HuH-7 (cell line): ENCODE results near the gene MAFG.
"Not testable (repeated sequence)": the region's sequence is repeated elsewhere in the genome, so short reads cannot be mapped to it uniquely, and the experiment has no call there.

Source experiments
- DNase-seq: peaks from one replicate; pipeline ENCODE4 v3.0.0; 2011; ENCODE audit warnings: low spot score

Gene MAFG

GRCh38 chr17:81923302-81924260 lies 4.0 kb downstream of the MAFG start:
- DNase-seq, result no peak

DNA sequence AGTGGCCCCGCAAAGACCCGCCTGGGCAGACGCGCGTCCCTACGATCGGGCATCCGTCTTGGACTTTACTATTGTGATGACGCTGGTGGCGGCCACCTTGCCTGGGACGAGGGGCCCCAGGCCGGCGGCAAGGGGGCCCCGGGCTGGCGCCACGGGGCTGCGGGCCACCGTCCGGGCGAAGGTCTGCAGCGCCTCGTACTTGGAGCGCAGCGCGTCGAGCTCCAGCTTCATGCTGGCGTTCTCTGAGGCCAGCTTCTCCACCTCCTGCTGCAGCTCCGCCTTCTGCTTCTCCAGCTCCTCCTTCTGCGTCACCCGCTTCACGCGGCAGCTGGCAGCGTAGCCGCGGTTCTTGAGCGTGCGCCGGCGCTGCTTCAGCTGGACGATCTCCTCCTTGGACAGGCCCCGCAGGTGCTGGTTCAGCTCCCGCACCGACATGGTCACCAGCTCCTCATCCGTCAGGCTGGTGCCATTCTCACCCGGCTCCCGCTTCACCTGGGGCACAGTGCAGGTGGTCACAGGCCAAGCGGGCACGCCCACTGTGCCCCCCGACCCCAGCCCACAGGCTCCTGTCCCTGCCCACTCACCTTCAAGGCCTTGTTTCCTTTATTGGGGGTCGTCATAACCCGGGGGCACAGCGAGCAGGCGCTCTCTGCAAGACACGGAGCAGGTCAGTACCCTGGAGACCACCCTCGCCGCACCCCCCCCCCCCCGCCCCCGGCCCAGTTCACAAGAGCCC lies 4.8 kb downstream of the MAFG start:
- no peak for DNase-seq

DNA sequence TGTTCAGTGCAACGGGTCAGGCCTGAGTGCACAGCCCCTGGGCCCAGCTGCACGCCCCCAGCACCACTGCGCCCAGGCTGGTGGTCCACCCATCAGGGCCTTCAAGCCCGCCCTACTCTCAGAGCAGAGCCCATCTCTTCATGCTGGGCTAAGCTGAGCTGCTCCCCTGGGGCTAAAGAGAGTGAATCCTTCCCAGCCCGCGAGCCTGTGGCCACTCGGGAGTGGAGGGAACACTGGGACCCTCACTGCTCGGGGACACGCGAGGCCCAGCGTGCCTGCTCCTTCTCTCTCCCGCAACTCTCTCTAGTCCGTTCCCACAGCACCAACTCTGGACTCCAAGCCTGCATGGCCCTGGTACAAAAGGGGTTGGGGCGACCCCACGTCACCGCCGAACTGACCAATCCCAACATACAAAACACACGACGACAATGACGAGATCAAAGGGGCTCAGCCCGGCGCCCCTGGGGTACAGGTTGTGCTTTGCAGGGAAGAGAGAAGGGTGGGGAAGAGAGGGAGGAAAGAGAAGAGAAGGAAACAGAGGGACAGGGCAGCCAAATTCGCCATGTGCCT lies 5.5 kb downstream of the MAFG start:
- no peak for DNase-seq

GRCh38 chr17:81921537-81921862 lies 6.0 kb downstream of the MAFG start:
- no peak for DNase-seq

DNA sequence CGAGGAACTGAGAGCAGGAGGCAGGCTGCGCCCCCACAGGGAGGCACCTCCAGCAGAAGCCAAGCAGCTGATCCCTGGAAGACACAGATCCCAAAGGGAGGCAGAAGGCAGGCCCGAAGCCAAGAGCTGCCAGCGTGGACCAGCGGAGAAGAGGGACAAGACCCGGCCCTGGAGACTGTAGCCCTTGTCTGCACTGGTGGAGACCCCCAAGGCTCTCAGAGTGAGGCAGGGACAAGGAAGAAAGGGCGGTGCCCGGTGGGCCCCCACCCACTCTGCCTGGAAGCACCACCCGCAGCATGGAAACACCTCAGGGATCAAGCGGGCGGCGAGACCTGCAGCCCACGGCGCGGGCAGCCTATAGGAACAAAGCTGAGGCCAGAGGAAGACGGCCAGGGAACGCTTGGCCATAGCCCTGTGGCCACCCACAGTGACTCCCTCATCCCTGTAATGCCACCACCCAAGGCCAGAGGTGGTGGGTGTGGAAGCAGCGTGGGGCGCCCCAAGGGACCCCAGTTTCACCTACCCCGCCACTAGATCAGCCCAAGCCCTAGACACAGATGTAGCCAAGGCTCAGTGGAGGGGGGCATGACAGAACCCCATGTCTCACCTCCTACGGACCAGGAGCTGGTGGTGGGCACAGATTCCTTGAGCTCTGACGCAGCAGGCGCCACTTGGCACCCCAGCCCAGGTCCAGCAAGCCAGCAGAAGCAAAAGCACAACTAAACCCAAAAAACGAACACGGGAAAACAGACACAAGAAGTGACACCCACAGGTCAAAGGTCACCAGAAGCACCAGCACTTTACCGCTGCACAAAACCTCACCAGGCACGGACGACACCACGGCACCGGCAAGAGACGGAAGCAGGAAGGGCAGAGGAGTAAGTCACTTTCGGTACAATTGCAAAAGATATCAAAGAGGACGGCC lies 6.7 kb downstream of the MAFG start:
- no peak for DNase-seq

- no peak for DNase-seq
These were observed 8.5 kb downstream of the MAFG start for GRCh38 chr17:81918832-81919545.

DNA sequence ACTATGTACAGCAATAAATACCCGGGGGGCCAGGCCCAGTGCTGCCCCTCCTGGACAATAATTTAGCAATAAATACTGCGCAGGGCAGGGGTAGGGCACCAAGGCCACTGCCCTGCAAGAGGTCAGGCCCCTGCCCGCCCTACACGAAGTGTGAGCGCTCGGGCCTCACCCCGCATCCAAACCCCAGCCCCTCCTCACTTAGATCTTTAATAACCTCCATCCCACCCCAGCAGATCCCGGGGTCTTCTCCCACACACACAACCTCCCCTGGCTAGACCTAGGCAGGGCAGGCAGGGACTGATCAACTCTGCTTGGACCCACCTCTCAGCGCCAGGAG lies 9.2 kb downstream of the MAFG start:
- not testable (repeated sequence) for DNase-seq

- DNase-seq, result peak; percentile 99
These were observed 9.8 kb downstream of the MAFG start, which contains the start of gene SIRT7 for GRCh38 chr17:81917565-81918332. SIRT7 (minus strand) TSS chr17:81918176; CDS start chr17:81918131, 45 bp downstream.

- DNase-seq, result no peak
These were observed 11.1 kb downstream of the MAFG start for GRCh38 chr17:81916234-81917001.

- no peak for DNase-seq
These were observed 12.2 kb downstream of the MAFG start for GRCh38 chr17:81915331-81915730.

- no peak for DNase-seq
These were observed 13.3 kb downstream of the MAFG start for GRCh38 chr17:81914103-81914850.

DNA sequence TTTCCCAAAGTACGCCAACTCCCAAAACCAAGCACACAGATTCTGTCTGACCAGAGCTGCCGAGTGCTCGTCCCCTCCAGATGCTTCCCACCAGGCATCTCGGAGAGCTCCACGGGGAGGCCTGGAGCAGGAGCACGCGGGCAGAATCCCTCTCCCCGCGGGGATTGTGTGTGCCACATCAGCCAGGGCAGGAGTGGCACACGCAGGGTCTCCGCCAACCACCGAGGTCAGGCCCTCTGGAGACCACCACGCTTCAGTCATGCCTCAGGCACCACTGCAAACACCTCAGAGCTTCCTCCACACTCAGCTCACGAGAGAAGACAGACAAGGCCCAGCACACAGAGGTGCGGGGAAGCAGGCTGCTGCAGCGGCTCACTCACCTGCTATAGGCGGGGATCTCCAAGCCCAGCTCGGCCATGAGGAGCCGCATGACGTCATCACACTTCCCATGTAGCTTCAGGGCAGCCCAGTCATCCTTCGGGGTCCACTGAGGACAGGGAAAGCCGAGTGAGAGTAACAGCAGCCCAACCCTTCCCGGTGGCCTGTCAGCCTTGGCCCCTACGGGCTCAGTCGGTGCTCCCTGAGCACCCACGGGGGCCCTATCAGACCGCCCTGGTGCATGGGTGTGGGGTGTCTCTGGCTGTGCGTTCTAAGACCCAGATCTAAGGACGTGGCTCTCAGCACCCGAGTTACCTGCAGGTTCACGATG lies 14.0 kb downstream of the MAFG start:
- DNase-seq, result no peak

GRCh38 chr17:81912441-81913309 lies 14.9 kb downstream of the MAFG start:
- no peak for DNase-seq

DNA sequence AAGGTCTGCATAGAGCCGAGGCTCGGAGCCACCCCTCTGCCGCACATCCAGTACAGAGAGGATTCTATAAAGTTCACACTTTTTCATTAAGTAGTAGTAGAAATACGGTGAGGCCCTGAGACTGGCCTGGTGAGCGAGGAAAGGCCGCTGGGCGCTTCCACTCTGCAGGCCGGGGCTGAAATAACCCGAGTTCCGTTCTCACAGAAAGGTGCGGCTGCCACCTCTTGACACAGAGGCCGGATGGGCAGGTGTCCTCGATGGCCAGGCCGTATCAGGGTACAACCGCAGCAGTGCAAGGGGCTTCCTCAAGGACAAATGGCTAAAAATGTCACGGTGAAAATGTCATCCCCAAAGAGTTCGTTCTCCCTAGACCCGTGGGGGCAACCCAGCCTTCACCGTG lies 15.6 kb downstream of the MAFG start:
- no peak for DNase-seq

GRCh38 chr17:81911277-81911961 lies 16.1 kb downstream of the MAFG start, which contains the start of gene PCYT2:
PCYT2 (minus strand) TSS chr17:81911399; CDS start chr17:81911355, 44 bp downstream.
- peak; percentile 99 for DNase-seq

DNA sequence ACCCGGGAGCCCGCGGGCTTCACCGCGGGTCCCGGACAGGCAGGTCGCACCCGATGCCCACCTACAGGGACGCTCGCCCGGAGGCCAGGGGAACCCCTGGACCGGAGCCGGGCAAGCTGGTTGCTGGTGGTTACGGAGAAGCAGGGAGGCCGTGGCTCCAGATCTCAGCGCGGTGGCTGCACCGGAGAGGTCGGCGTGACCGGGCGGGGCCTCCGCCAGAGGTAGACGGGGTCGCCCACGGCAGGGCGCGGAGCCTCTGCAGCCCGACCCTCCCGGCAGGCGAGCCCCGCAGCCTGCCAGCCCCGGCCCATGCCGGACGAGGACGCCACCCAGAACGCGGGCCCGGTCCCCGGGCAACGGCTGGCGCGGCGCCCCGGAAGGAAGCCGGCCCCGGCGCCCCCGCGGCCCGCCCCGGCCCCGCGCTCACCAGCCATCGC lies 16.7 kb downstream of the MAFG start:
- peak; percentile 43 for DNase-seq
